Mesothelial cell of epicardium (in vitro differentiated cells): ENCODE results near the gene AKR1B15. TPM values are rescaled to one million over a fixed set of nuclear protein-coding genes. Genes with fewer than 3 reads are reported as not detected.
"Not testable (repeated sequence)": the region's sequence is repeated elsewhere in the genome, so short reads cannot be mapped to it uniquely, and the experiment has no call there.

Source experiments
- DNase-seq, 2 experiments: peaks; one replicate each; pipeline ENCODE4 v3.0.0; 2021; ENCODE audit warnings: low spot score in 2 of 2; ENCODE audit not compliant: unreplicated experiment in 2 of 2
- H3K27ac Mint-ChIP-seq: 2 replicates; pipeline ENCODE4 v1.8.0; 2021; ENCODE audit warnings: mixed read lengths
- H3K27me3 Mint-ChIP-seq: 2 replicates; pipeline ENCODE4 v1.8.0; 2021; ENCODE audit warnings: low read depth, mixed read lengths
- H3K36me3 Mint-ChIP-seq: 2 replicates; pipeline ENCODE4 v1.8.0; 2021; ENCODE audit warnings: mixed read lengths
- H3K4me1 Mint-ChIP-seq: 2 replicates; pipeline ENCODE4 v1.8.0; 2021; ENCODE audit warnings: mixed read lengths
- H3K4me3 Mint-ChIP-seq: 2 replicates; pipeline ENCODE4 v1.8.0; 2021; ENCODE audit warnings: mild to moderate bottlenecking, moderate library complexity, mixed read lengths
- H3K9me3 Mint-ChIP-seq: 2 replicates; pipeline ENCODE4 v1.8.0; 2021; ENCODE audit warnings: mixed read lengths
- CTCF ChIP-seq: fragments of 200-600 bp; sonication (generic); IDR thresholded peaks from one replicate; pipeline ENCODE4 v1.5.0; 2021; ENCODE audit warnings: antibody characterized with exemption; ENCODE audit not compliant: unreplicated experiment
- total RNA-seq: library from RNA; stranded (reverse); gene quantifications from 3 replicates; pipeline ENCODE4 v1.2.1, GENCODE V29; 2021

AKR1B15 gene
- total RNA-seq, 1 donor from 2014 or later: 1.8 TPM

- DNase-seq: no peak
- TF ChIP-seq CTCF: peak; percentile 96
- H3K27ac Mint-ChIP-seq: no peak overlapping the region
Observed at GRCh38 chr7:134514663-134515062, 34.2 kb upstream of the AKR1B15 start.

GRCh38 chr7:134515569-134516468 lies 33.1 kb upstream of the AKR1B15 start:
- Mint-ChIP-seq H3K27me3 (peaks cover 44% of the 10 kb centered on the region), H3K27ac (no peak overlapping the region), H3K4me3 (no peak overlapping the region), H3K9me3 (no peaks in the 10 kb centered on the region), H3K4me1 (peaks cover 10% of the 10 kb centered on the region), H3K36me3 (no peaks in the 10 kb centered on the region)
- no peak for DNase-seq
- TF ChIP-seq CTCF: no peak

More at GRCh38 chr7:134514663-134515062, 34.2 kb upstream of the AKR1B15 start:
- Mint-ChIP-seq H3K4me1 (peaks cover 8% of the 10 kb centered on the region), H3K27me3 (peaks cover 41% of the 10 kb centered on the region), H3K36me3 (no peaks in the 10 kb centered on the region), H3K9me3 (no peaks in the 10 kb centered on the region), H3K4me3 (no peak overlapping the region)

- DNase-seq: no peak
- H3K36me3 Mint-ChIP-seq: no peaks in the 10 kb centered on the region
- no peaks in the 10 kb centered on the region for H3K9me3 Mint-ChIP-seq
Observed at GRCh38 chr7:134520130-134520529, 28.8 kb upstream of the AKR1B15 start.

GRCh38 chr7:134522601-134523000 lies 26.3 kb upstream of the AKR1B15 start:
- peaks cover 9% of the 10 kb centered on the region for H3K4me1 Mint-ChIP-seq
- H3K27me3 Mint-ChIP-seq: peaks cover 15% of the 10 kb centered on the region
- no peak for DNase-seq
- no peak overlapping the region for H3K4me3 Mint-ChIP-seq
- H3K27ac Mint-ChIP-seq: no peak overlapping the region
- H3K36me3 Mint-ChIP-seq: no peaks in the 10 kb centered on the region
- TF ChIP-seq CTCF: no peak
- no peaks in the 10 kb centered on the region for H3K9me3 Mint-ChIP-seq

More at GRCh38 chr7:134520130-134520529, 28.8 kb upstream of the AKR1B15 start:
- H3K27me3 Mint-ChIP-seq: peaks cover 35% of the 10 kb centered on the region
- TF ChIP-seq CTCF: no peak
- H3K4me1 Mint-ChIP-seq: peaks cover 5% of the 10 kb centered on the region
- no peak overlapping the region for H3K4me3 Mint-ChIP-seq
- H3K27ac Mint-ChIP-seq: no peak overlapping the region

GRCh38 chr7:134525449-134525848 lies 23.5 kb upstream of the AKR1B15 start:
- not testable (repeated sequence) for H3K9me3 Mint-ChIP-seq, H3K27ac Mint-ChIP-seq, H3K27me3 Mint-ChIP-seq, H3K4me3 Mint-ChIP-seq, DNase-seq, H3K36me3 Mint-ChIP-seq
- peaks cover 19% of the 10 kb centered on the region for H3K4me1 Mint-ChIP-seq

GRCh38 chr7:134526552-134527248 lies 22.2 kb upstream of the AKR1B15 start:
- H3K27me3 Mint-ChIP-seq, H3K4me3 Mint-ChIP-seq, DNase-seq, H3K36me3 Mint-ChIP-seq, H3K9me3 Mint-ChIP-seq: not testable (repeated sequence)
- peaks cover 15% of the 10 kb centered on the region for H3K4me1 Mint-ChIP-seq
- H3K27ac Mint-ChIP-seq: peak overlapping the region; percentile 4
